Breast epithelium (tissue), 4 donors: Measurements from ENCODE around the gene CEND1. TPM values are rescaled to one million over a fixed set of nuclear protein-coding genes. Genes with fewer than 3 reads are reported as not detected.

Source experiments
- DNase-seq, 2 donors: peaks; one replicate each; pipeline ENCODE4 v3.0.0-alpha.2; 2019; ENCODE audit warnings: low spot score in 2 of 2
- H3K27ac ChIP-seq, 2 donors: fragments of 200-600 bp; sonication (generic) in 1 of 2; one replicate each; pipeline ENCODE4 v1.5.1; 2016 to 2019; ENCODE audit warnings: mild to moderate bottlenecking in 1 of 2
- H3K27me3 ChIP-seq, 2 donors: fragments of 200-600 bp; sonication (generic) in 1 of 2; one replicate each; pipeline versions ENCODE4 v1.5.1 to v1.6.0; 2017 to 2019; ENCODE audit warnings: control low read depth in 1 of 2, mild to moderate bottlenecking in 1 of 2
- H3K36me3 ChIP-seq: fragments of 200-600 bp; one replicate; pipeline ENCODE4 v1.5.1; 2019
- H3K4me1 ChIP-seq, 2 donors: fragments of 200-600 bp; sonication (generic); one replicate each; pipeline ENCODE4 v1.5.1; 2016 to 2019; ENCODE audit warnings: control low read depth in 1 of 2
- H3K4me3 ChIP-seq, 3 donors: fragments of 200-600 bp; sonication (generic); 1 replicate in 2 of 3; 2 replicates in 1 of 3; pipeline ENCODE4 v1.5.1; 2016 to 2019; ENCODE audit warnings: mild to moderate bottlenecking in 3 of 3, moderate library complexity in 2 of 3
- H3K9me3 ChIP-seq, 2 donors: fragments of 200-600 bp; sonication (generic) in 1 of 2; one replicate each; pipeline ENCODE4 v1.5.1; 2016 to 2019; ENCODE audit warnings: control low read depth in 1 of 2
- CTCF ChIP-seq, 3 donors: fragments of 450-650 bp; IDR thresholded peaks; one replicate each; pipeline ENCODE4 v1.5.1; 2016 to 2017; ENCODE audit warnings: antibody characterized with exemption in 3 of 3, mild to moderate bottlenecking in 3 of 3, moderate library complexity in 3 of 3
- POLR2A ChIP-seq: fragments of 450-650 bp; IDR thresholded peaks from one replicate; pipeline ENCODE4 v1.6.1; 2016; ENCODE audit warnings: antibody characterized with exemption, mild to moderate bottlenecking, moderate library complexity
- POLR2AphosphoS5 ChIP-seq, 3 donors: sonication (generic); formaldehyde crosslinking; IDR thresholded peaks; one replicate each; pipeline ENCODE4 v1.6.1; 2017; ENCODE audit warnings: antibody characterized with exemption in 3 of 3
- intact Hi-C: fragments of 100-400 bp; cut with DNase I; formaldehyde crosslinking; loops from one replicate; pipeline ENCODE4 v1.15.1; 2023; ENCODE audit warnings: low total_unique reads
- total RNA-seq, 3 donors: library from RNA; depleted of rRNA; stranded (reverse); fragments of >200 nt; gene quantifications; one replicate each; pipeline ENCODE4 v1.1.0, GENCODE V29; 2016

CEND1 gene
- total RNA-seq, 3 donors from 2014 or later: not detected

DNA sequence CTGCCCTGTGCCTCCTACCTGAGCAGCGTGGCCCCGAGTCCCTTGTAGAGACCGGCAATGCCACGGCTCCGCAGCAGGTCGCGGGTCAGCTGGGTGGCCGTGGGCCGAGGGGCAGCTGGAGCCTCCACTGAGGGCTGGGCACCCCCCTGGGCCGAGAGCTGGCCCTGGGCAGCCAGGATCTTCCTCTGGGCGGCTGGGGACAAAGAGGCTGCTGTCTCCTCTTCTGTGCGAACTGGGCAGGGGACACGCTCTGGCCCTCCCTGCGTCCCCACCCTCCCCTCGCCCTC lies 2.6 kb upstream of the CEND1 start:
- no peaks in the 10 kb centered on the region for H3K36me3 ChIP-seq
- peaks cover 0 to 11% of the 10 kb centered on the region in 2 donors for H3K27me3 ChIP-seq
- H3K4me3 ChIP-seq: no peak overlapping the region
- DNase-seq: no peak
- peaks cover 10 to 14% of the 10 kb centered on the region in 2 donors for H3K4me1 ChIP-seq
- TF ChIP-seq POLR2A (no peak), CTCF (IDR thresholded peaks at IDR 0.05) (no peak), POLR2AphosphoS5 (IDR thresholded peaks at IDR 0.05) (no peak)
- intact Hi-C loops: no loop called here
- no peak overlapping the region for H3K27ac ChIP-seq
- no peaks in the 10 kb centered on the region for H3K9me3 ChIP-seq

- Histone ChIP-seq H3K27me3 (peaks cover 0 to 11% of the 10 kb centered on the region in 2 donors), H3K9me3 (no peaks in the 10 kb centered on the region), H3K27ac (no peak overlapping the region), H3K4me1 (peaks cover 9 to 10% of the 10 kb centered on the region in 2 donors), H3K4me3 (no peak overlapping the region), H3K36me3 (no peaks in the 10 kb centered on the region)
- no peak for TF ChIP-seq POLR2AphosphoS5 (IDR thresholded peaks at IDR 0.05)
- TF ChIP-seq CTCF (IDR thresholded peaks at IDR 0.05): no peak
- no peak for TF ChIP-seq POLR2A
- intact Hi-C loops: loop anchor here (1.0 kb wide), 1 partner anchor 24 kb away; no protein-coding TSS in a partner anchor
- DNase-seq: no peak
Measured at GRCh38 chr11:791658-792534, 2.0 kb upstream of the CEND1 start.

GRCh38 chr11:790721-791564 lies 1.1 kb upstream of the CEND1 start:
- Histone ChIP-seq H3K9me3 (no peaks in the 10 kb centered on the region), H3K4me1 (peaks cover 4% of the 10 kb centered on the region in 2 donors), H3K27me3 (peaks cover 0 to 11% of the 10 kb centered on the region in 2 donors), H3K36me3 (no peaks in the 10 kb centered on the region), H3K4me3 (no peak overlapping the region), H3K27ac (no peak overlapping the region)
- DNase-seq: no peak
- TF ChIP-seq CTCF (IDR thresholded peaks at IDR 0.05) (no peak), POLR2AphosphoS5 (IDR thresholded peaks at IDR 0.05) (no peak), POLR2A (no peak)
- intact Hi-C loops: loop anchor here (1.0 kb wide), 1 partner anchor 23 kb away; no protein-coding TSS in a partner anchor

GRCh38 chr11:788953-789940 lies 643 bp downstream of the CEND1 start:
- H3K4me3 ChIP-seq: no peak overlapping the region
- H3K27ac ChIP-seq: no peak overlapping the region
- TF ChIP-seq POLR2A (no peak), CTCF (IDR thresholded peaks at IDR 0.05) (no peak), POLR2AphosphoS5 (IDR thresholded peaks at IDR 0.05) (no peak)

More at GRCh38 chr11:788953-789940, 643 bp downstream of the CEND1 start:
- Histone ChIP-seq H3K9me3 (no peaks in the 10 kb centered on the region), H3K27me3 (peaks cover 0 to 11% of the 10 kb centered on the region in 2 donors), H3K36me3 (no peaks in the 10 kb centered on the region), H3K4me1 (no peaks in the 10 kb centered on the region)
- no peak for DNase-seq
- intact Hi-C loops: no loop called here
